Measurements from ENCODE around the gene PNPLA7. TPM values are rescaled to one million over a fixed set of nuclear protein-coding genes. Genes with fewer than 3 reads are reported as not detected.
A peak's percentile ranks its signal among the peaks of the same experiment; 100 is the strongest.
"Not testable (repeated sequence)": the region's sequence is repeated elsewhere in the genome, so short reads cannot be mapped to it uniquely, and the experiment has no call there.

The PNPLA7 gene
- total RNA-seq, 1 donor from 2014 or later = 9.8 TPM

- intact Hi-C loops (cut with DNase I) = no loop called here
- ATAC-seq (no peak), DNase-seq (ENCODE audit: missing footprints) (no peak)
Measured at GRCh38 chr9:137547687-137548543, 2.3 kb downstream of the PNPLA7 start.

DNA sequence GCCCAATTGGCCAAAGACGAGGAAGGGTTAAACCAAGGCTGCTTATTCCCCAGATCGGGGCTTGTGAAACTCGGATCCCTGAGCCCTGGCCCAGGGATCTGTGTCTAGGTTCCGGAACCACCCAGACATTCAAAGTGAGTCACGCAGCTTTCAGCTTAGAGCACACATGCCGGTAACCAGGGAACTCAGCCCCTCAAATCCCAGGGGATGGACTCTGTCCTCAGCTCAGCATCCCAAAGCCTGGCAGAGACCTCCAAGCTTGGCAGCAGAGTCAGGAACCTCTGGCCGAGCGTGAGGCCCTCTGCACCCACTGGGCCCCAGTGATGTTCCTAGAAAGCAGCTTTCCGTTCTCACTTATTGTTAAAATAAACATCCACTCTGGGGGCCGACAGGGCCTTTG lies 5.1 kb downstream of the PNPLA7 start:
- DNase-seq (ENCODE audit: missing footprints) = peak; percentile 60
- ATAC-seq = no peak
- intact Hi-C loops (cut with DNase I) = no loop called here

- DNase-seq (ENCODE audit: missing footprints) (peak; percentile 58), ATAC-seq (peak; percentile 22)
- intact Hi-C loops (cut with DNase I) = no loop called here
Measured at GRCh38 chr9:137544176-137544760, 5.9 kb downstream of the PNPLA7 start.

DNA sequence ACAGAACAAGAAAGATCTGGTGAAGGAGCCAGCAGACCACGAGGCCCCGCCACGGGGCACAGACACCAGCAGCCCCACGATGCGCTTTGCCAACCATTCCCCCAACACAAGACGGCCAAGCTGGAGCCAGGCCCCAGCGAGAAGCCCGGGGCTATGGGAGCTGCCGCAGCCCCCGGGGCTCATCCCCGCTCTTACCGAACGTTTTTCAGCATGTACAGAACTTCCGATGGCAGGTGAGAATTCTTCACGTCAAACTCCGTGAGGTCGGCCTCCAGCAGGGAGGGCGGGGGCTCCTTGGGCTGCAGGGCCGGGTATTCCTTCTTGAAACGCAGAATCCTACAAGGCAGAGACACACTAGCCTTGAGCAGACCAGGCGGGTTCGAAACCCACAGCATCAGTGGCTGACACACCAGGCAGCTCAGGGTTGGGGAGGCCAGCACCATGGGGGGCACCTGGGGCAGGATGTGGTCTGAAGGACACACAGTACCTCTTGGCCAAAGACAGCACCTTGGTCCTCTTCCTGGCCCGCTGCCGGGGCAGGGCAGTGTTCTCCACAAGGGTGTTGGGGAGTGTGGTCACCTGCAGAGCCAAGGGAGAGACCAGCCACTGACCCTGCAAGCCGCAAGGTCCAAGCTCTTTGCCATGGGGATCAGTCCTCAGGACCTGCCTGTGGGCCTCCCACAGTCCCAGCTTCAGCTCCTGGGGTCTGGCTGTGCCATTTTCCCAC lies 6.8 kb downstream of the PNPLA7 start:
- intact Hi-C loops (cut with DNase I) = no loop called here
- peak; percentile 64 for DNase-seq (ENCODE audit: missing footprints)
- no peak for ATAC-seq

DNA sequence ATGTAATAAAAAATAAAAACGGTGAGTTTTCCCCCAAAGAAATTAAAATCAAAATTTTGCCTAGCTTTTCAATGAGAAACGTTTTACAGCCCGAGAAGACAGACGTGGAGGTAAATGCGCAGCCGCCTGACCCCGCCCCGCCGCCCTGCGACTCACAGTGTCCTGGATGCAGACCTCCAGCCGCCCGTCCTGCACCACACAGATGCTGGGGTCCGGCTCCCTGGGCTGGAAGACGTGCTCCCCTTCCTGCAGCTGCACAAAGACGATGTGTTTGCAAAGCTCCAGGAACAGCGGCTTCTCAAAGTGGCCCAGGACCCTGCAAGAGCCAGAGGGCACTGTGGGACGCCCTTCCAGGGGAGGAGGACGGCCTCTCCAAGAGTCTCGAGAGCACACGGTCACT lies 7.7 kb downstream of the PNPLA7 start:
- ATAC-seq (no peak), DNase-seq (ENCODE audit: missing footprints) (peak; percentile 26)
- intact Hi-C loops (cut with DNase I) = no loop called here

- DNase-seq (ENCODE audit: missing footprints) (peak; percentile 33), ATAC-seq (no peak)
- intact Hi-C loops (cut with DNase I) = no loop called here
Measured at GRCh38 chr9:137540536-137540935, 9.7 kb downstream of the PNPLA7 start.

GRCh38 chr9:137538058-137538457 lies 12.1 kb downstream of the PNPLA7 start:
- intact Hi-C loops (cut with DNase I) = no loop called here
- peak; percentile 44 for DNase-seq (ENCODE audit: missing footprints)
- no peak for ATAC-seq

DNA sequence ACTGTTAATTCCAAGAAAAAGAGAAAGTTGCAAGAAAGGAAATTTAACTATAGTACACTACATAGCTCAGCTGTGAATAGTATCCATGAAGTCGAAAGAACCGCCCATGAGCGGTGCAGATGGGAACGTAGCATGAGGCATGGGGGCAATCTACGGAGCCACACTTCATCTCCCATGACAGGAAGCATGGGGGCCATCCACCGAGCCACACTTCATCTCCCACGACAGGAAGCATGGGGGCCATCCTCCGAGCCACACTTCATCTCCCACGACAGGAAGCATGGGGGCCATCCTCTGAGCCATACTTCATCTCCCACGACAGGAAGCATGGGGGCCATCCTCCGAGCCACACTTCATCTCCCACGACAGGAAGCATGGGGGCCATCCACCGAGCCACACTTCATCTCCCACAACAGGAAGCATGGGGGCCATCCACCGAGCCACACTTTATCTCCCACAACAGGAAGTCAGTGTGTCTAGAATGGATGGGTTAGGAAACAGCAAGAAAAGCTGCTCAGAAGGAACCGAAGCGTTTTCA lies 13.5 kb downstream of the PNPLA7 start:
- ATAC-seq; DNase-seq (ENCODE audit: missing footprints); intact Hi-C loops (cut with DNase I): not testable (repeated sequence)

DNA sequence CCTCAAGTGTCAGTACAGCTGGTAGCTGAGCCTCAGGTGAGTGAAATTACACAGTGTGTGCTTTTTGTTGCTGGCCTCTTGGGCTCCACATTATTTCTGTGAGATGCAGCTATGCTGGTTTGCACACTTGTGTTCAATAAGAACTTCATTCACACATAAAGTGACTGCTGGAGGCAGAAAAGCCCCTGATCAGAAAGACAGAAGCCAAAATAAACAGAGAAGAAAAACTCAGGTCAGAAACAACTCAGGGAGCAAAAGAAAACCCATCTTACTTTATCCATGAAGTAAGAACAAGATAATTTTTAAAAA lies 15.1 kb downstream of the PNPLA7 start:
- no peak for ATAC-seq

GRCh38 chr9:137534256-137535119 lies 15.7 kb downstream of the PNPLA7 start:
- ATAC-seq = peak; percentile 54
- intact Hi-C loops (cut with DNase I) = no loop called here
- peak; percentile 53 for DNase-seq (ENCODE audit: missing footprints)

More for the DNA sequence above, 15.1 kb downstream of the PNPLA7 start:
- intact Hi-C loops (cut with DNase I) = no loop called here
- DNase-seq (ENCODE audit: missing footprints) = no peak

DNA sequence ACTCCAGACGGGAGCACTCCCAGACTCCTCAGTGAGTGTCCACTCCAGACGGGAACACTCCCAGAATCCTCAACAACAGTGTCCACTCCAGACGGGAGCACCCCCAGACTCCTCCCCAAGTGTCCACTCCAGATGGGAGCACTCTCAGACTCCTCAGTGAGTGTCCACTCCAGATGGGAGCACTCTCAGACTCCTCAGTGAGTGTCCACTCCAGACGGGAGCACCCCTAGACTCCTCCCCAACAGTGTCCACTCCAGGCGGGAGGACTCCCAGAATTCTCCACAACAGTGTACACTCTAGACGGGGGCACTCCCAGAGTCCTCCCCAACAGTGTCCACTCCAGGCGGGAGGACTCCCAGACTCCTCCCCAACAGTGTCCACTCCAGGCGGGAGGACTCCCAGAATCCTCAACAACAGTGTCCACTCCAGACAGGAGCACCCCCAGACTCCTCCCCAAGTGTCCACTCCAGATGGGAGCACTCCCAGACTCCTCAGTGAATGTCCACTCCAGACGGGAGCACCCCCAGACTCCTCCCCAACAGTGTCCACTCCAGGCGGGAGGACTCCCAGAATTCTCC lies 17.2 kb downstream of the PNPLA7 start:
- peak; percentile 8 for DNase-seq (ENCODE audit: missing footprints)
- intact Hi-C loops (cut with DNase I); ATAC-seq: not testable (repeated sequence)

GRCh38 chr9:137531099-137531765 lies 19.0 kb downstream of the PNPLA7 start:
- DNase-seq (ENCODE audit: missing footprints) = peak; percentile 64
- intact Hi-C loops (cut with DNase I) = no loop called here
- no peak for ATAC-seq

DNA sequence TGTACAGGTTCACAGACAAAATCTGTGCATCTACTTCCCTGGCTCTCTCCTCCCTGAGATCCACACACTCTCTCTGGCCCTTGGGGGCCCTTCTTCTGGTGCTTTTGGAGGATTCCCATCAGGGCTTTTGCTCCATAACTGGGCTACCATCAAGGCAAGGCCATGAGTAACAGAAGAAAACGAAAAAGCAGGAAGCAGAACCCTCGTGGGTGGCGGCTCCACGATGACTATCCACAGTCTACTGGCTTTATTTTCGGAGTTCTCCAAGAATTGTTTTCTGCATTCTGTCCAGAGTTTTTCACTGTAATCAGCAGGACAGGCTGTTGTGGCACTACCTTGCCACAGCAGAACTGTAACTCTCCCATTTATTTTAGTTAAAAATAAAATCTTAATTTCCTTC lies 19.9 kb downstream of the PNPLA7 start:
- no peak for DNase-seq (ENCODE audit: missing footprints)
- intact Hi-C loops (cut with DNase I) = no loop called here
- ATAC-seq = no peak

- peak; percentile 34 for DNase-seq (ENCODE audit: missing footprints)
- no peak for ATAC-seq
- intact Hi-C loops (cut with DNase I) = loop anchor here (10.0 kb wide), 2 partner anchors 100 to 230 kb away; partner anchors contain the start of genes EXD3 and NOXA1
Measured at GRCh38 chr9:137524981-137525317, 25.3 kb downstream of the PNPLA7 start.

DNA sequence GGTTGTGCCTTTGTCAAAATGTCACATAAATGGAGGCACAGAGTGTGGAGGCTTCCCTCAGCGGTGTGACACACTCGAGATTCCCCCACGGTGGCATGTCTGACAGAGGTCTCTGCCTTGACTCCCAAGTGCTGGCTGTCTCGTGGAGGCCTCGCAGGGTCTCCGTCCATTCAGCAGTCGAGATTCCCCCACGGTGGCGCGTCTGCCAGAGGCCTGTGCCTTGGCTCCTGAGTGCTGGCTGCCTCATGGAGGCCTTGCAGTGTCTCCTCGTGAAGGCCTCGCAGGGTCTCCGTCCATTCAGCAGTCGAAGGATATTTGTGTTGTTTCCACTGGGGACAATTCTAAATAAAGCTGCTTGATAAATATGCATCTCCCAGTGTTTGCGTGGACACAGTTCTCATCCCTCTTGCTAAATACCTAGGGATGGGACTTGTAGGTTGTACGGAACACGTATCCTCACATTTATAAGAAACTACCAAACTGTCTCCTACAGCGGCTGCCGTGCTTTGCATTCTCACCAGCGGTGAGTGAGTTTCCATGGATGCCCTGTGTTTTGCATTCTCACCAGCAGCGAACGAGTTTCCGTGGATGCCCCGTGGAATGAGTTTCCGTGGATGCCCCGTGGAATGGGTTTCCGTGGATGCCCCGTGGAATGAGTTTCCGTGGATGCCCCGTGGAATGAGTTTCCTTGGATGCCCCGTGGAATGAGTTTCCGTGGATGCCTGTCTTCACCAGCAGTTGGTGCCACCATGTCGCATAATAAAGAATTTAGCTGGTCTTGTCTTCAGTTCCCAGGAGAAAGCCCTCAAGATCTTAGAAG lies 25.8 kb downstream of the PNPLA7 start:
- DNase-seq (ENCODE audit: missing footprints) (peak; percentile 40), ATAC-seq (no peak)
- intact Hi-C loops (cut with DNase I) = loop anchor here (10.0 kb wide), 2 partner anchors 100 to 230 kb away; partner anchors contain the start of genes EXD3 and NOXA1

DNA sequence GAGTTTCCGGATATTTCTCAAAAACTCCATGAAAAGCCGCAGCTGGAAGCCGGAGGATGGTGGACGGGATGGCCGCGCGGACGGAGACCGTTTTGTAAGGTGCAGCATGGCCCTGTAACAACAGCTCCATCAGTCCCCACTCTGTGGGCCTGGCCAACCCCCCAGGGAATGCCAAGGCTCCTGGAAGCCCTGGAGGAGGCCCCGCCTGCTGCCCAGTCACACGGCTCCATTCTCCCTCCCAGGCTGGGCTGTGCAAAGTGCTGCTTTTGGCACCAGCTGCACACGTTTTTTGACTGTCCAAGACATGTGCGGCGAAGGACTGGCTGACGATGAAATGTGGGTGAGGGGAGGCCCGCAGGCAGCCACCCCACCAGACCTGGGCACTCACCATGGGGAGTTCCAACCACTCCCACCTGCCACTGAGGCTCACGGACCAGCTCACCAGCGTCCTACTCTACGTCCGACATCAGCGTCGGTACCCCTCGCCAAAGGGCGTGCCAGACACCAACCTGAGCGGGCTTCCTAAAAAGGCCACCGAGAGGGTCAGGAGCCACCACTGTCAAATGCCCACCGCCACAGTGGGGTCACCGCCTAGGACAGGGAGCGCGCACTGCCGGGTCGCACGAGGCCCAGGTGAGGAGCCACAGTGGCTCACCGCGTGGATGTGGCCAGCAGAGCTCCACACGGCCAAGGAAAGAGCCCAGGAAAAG lies 27.3 kb downstream of the PNPLA7 start:
- intact Hi-C loops (cut with DNase I) = loop anchor here (10.0 kb wide), 2 partner anchors 98 to 228 kb away; partner anchors contain the start of genes EXD3 and NOXA1
- DNase-seq (ENCODE audit: missing footprints) = peak; percentile 33
- ATAC-seq = no peak
